NCI-H345 (cell line): ENCODE data around the gene FAM110C.
"Not testable (repeated sequence)": the region's sequence is repeated elsewhere in the genome, so short reads cannot be mapped to it uniquely, and the experiment has no call there.

ENCODE experiments used
- DNase-seq: peaks from one replicate; lab custom pipeline; 2025; lab: John Stamatoyannopoulos, UW

Gene FAM110C

DNA sequence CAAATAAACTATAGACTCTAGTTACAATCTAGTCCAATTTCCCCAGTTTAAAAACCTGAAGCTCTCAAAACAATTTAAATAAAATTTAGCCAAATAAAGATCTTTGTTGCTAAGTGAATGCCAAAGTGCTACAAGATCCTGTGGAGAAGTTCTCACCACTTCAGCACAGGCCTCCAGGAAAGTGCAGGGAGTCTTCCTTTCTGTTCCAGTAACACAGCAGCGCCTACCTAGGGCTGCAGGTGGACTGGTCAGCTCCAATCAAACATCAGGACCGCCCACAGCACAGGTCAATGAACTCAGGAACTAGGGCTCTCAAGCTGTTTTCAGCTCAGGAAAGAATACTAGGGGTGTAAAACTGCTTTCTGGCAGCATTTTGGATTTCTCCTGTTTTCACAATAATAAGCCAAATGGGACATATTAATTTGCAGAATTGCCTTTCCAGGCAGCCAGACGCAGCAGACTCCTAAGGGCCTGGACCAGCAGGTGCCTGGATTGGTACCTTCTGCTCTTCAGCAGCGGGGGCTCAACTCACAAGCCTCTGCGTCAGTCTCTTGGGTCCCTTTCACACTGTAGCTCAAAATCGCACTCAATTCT is 1.5 kb downstream of the FAM110C start:
- peak; percentile 44 for DNase-seq

DNA sequence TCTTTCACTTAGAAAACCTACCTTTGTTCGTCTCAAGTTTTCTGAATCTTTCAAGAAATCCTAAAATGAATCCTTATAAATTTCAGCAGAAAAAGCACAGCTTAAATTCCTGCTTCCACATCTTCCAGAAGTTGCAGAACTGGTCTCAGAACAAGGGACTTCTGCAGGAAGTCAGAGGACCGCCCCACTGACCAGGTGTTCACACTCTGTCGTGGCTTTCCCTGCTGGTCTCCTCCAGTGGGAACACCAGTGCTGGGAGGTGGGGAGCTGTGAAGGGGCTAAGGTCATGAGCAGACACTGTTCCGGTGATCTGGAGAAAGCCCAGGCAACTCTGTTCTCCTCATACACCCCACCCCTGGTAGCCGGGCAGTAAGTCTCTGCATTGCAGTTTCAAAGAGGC is 3.5 kb downstream of the FAM110C start:
- DNase-seq: no peak

DNA sequence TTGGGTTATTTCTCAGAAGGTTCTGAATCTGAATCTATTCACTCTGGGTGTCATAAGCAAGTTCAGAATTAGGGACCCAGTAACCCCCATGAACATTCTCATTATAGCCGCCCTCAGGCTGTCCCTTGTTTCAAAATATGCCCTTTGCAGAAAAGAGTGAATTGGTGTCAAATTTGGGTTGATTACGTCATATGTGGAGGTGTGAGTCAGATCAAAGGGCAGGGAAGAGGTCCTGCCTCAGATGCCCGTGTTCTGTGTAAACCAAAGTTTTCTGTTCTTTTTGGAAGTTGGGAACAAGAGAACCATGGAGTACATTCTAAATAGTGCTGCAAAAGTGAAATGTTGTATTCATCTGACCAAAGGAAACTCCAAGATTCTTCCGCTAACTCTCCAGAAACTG is 5.8 kb downstream of the FAM110C start:
- no peak for DNase-seq

DNA sequence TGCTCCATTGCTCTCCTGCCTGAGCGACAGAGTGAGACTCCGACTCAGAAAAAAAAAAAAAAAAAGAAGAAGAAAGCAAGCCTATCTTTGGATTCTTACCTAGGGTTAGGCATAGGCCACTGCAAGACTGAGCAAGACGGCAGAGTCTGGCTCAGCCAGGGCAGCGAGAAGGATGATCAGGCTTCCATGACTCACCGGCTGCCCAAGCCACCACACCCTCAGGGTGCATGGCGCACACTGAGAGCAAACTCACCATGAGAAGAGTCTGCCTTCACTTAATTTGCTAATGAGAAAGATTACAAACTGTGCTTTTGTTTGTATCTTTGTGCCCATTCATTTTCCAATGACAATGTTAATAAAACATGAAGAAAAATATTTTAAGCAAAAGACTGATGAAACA is 8.2 kb downstream of the FAM110C start:
- DNase-seq: no peak

DNA sequence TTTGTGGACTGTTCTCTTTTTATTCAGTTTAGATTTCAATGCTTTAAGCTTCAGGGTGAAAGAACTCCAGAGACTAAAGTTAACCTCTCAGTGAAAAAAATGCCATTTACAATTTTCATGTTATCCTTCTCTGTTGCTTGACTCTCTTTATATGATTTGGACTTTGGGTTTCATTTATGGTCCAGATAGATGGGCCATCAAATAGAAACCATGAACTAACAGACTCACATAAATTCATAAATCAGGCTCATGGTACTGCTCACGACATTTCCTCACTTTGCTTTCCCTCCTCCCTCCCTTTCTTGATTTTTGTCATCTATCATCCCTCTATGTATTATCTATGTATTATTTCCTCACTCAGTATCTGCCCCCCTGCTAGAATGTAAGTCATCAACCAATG is 10.0 kb downstream of the FAM110C start:
- DNase-seq: no peak

DNA sequence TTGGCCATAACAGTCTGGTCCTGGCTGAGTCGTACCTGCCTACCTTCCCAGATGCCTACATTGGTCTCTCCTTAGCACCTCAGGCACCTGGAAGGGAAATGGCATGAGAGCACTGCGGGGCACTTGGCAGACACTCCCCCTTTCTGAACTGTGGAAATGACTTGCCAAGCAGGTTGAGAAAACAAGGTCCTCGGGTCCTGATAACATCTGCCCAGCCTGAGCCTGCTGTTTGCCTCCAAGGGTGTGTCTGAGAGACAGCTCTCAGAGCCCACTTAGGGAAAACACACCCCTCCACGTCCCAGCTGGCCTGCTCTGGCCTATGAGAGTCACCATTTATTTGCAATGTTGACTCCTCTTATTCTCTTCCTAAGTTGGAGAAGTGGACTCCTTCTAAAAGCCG is 10.5 kb downstream of the FAM110C start:
- DNase-seq: peak; percentile 82

DNA sequence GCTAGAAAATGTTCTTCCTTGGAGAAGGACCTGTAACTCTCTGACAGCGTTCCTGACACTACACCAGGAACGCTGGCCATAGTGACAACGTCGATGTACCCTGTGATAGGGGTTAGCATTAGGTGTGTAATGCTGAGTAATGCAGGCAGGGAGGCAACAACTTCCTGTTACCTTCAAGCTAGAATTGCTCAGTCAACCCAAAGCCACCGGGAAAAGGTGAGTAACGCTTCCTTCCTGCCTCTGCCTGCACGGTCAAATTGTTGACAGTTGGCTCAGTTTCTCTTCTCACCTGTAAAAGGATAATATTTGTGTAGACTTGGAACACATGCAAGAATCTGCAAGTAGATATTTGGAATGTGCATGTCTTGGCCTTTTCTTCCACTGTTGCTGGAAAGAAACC is 12.7 kb downstream of the FAM110C start:
- no peak for DNase-seq

DNA sequence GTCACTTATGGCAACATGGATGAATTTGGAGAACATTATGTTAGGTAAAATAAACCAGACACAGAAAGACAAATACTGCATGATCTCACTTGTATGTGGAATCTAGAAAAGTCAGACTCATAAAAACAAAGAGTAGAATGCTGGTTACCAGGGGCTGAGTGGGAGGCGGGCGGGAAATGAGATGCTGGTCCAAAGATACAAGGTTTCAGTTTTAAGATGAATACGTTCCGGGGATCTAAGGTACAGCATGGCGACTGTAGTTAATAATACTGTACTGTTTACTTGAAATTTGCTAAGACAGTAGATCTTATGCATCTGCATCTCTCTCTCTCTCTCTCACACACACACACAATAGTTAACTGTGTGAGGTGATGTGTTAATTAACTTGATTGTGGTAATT is 14.2 kb downstream of the FAM110C start:
- DNase-seq: no peak

DNA sequence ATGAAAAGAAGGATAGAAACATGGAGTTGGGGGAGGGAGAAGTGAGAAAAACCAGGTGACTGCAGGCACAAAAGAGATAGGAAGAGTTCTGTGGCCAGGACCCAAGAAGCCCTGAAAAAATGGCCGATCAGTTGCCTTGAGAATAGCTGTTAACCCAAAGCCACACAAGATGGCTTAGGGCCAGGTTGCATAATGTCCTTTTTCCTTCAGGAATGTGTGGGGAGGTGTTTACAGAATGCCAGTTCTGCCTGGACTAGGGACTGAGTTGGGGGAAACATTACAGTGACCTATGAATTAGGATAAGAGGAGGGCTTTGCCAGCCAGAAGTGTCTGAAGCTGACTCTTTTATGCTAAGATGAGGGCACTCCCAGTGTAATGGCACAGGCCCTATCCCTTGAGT is 17.1 kb downstream of the FAM110C start:
- DNase-seq: no peak

DNA sequence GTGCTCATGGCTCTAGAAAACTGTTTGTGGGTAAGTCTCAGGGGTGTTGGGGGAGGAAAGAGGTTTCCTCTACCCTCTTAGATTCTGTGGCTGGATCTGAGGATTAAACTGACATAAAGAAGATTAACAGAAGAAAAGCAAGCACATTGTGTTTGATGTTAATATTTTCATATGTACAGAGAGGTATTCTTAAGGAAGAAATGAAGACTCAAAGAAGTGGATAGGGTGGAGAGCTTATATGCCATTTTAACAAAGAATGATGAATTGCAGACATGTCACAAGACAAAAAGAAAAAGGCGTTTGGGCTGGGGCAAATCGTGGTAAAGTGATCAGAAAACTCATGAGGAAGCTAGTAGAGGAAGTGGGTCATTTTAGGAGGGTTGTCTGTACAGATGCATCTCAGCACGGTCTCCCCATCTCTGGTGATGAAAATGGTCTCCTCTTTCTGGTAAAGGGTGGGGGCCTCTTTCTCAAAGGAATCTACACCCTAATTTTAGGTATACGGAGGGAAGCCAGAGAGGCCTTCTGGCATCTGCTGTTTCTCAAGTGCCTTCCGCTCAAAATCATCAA is 17.8 kb downstream of the FAM110C start:
- no peak for DNase-seq

DNA sequence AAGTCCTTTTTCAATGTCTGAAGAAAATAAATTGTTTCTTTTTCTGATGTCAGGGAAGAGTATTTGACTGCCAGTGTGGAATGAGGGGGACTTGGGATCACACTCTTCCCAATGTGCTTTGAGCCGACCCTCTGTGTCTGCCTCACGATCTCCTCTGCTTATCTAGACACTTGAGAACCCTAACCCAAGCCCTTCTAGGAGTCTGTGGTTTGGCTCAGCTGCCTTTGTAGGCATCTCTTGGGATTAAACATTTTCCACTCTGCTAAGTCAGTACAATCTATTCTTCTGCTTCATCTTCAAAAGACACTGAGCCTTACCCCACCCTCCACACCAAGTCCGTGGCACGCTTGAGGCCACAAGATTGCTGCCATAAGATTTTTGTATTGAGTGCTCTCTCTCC is 19.4 kb downstream of the FAM110C start:
- no peak for DNase-seq

DNA sequence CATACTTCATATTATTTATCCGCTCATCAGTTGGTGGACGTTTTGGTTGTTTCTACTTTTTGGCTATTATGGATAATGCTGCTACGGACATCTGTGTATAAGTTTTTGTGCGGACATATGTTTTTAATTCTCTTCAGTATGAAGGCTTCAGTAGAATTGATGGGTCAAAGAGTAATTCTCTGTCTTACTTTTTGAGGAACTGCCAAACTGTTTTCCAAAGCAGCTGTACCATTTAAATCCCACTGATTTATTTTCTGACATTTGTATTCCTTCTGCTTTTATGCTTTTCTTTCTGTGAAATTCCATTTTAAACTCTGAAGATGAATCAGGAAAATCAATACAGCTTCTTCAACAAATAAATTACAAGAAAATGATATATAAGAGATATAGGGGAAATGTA is 20.8 kb downstream of the FAM110C start:
- no peak for DNase-seq

DNA sequence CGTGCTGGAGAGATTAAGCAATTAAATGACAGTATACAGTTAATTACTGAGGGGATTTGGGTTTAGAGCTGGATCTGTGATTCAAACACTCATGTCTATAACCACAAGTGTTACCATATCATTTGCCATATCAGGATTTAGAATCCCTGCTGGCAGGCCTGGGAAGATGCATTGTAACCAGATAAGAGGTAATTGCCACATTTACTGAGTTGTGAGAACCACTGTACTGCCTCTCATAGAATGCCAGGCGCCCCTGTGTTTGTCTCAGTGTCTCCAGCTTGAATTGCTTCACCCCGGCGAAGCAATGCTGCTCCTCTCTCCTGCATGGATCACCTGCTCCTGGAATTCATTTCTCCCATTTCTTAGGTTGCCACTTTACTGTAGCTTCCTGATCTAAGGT is 21.7 kb downstream of the FAM110C start:
- DNase-seq: not testable (repeated sequence)

DNA sequence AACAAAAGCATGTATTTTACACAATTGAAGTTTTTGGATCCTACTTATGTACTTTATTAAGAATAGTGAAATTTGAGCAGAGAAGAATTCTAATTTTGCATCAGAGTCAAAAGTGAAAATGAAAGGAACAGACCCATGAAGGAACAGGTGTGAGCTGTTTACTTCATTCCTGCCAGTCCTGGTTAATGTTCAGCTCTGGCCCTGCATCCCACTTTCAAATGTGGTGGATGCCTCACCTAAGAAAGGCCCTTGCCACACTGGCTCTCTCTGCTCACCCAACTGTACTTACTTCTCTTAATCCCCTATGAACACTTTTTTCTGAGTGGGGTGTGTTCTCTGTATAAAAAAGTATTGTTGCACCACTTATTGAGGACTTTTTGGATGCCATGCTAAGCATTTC is 22.2 kb downstream of the FAM110C start:
- DNase-seq: no peak

DNA sequence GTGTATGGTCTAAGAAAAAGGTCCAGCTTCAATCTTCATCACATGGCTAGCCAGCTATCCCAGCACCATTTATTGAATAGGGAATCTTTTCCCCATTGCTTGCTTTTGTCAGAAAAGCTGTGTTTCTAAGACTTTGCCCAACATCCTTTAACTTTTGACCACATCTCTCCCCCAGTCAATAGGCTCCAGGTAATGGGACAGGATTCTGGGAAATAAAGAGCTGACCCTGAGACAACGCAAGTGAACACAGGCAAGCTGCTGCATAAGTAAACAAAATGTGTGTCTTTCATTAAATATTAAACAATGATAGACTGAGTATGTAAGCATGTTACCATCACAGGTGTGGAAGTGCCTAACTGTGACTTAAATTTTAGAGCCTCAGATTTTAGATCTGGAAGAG is 23.0 kb downstream of the FAM110C start:
- DNase-seq: no peak

DNA sequence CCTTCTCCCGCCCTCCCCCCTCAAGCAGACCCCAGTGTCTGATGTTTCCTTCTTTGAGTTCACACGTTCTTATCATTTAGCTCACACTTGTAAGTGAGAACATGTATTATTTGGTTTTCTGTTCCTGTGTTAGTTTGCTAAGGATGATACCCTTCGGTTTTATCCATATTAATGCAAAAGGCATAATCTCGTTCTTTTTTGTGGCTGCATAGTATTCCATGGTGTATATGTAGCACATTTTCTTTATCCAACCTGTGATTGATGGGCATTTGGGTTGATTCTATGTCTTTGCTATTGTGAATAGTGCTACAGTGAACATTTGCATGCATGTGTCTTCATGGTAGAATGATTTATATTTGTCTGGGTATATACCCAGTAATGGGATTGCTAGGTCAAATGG is 24.1 kb downstream of the FAM110C start:
- not testable (repeated sequence) for DNase-seq

DNA sequence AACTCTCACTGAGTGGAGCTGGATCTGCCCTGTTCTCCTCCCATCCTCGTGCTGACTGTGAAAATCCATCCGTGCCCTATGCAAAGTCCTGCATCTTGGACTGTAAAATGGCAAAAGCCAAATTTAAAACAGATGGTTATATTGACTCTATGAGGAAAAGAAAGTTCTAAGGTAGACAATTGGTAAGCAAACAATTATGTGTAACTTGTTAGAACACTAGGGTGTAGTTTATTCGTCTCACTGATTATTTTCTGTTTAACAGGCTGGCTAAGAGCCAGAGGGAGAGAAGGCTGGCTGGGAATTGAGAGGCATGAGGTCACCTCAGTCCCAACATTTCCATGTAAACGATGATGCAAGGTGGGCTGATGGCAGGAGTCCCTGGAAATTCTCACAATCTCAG is 26.0 kb downstream of the FAM110C start:
- peak; percentile 75 for DNase-seq

DNA sequence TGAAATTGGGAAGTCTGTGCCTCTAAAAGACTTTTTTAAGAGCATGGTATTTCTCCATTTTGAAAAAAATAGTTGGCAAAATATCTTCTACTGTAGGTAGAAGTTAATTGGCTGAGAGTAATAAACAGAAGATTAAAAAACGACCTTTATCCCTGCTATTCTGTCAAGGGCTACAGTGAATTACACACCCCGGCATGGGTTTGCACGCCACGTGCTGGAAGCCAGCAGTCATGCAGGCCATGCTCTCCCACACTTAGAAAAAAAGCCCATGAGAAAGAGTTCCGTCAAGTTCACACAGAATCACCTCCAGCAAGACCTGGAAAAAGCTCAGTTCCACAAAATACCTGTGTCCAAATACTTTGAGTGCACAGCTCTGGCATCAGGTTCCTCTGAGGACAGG is 26.8 kb downstream of the FAM110C start:
- DNase-seq: no peak

DNA sequence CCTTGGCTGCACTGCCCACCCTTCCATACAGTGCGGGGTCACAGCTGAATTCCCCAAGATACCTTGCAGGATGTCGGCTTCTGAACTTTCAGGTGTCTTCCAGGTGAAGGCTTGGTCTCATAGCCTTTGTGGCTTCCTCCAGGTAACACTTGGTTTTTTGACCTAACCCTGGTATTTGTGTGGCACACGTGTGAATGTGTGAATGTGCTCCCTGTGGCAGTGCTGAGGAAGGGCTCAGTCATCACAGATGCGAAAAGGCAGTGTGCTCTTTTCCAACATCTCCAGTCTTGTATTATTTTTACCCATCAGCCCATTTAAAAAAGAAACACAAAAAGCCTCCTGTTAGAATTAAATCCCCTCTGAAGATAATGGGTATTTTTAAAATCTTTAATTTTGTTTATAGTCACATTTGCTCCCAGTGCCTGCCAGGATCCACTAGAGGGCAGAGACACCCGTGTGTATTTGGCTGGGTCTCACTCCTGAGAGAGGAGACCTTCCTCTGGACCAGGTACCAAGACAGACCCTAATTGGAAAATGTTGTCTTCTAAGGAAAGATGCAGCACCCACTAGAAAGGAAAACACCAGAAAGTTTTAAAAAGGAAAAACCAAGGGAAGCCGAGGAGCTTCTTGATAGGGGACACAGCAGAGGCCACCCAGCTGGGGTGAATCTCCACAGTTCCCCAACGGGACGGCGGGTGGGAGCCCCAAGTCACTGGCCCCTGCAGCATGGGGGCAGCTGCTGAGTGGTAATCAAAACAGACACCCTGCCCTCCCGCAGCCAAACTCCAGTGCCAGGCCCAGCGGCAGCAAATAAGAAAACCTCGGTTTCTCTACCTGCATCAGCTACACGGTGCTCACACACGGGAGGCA is 27.7 kb downstream of the FAM110C start:
- DNase-seq: peak; percentile 22

DNA sequence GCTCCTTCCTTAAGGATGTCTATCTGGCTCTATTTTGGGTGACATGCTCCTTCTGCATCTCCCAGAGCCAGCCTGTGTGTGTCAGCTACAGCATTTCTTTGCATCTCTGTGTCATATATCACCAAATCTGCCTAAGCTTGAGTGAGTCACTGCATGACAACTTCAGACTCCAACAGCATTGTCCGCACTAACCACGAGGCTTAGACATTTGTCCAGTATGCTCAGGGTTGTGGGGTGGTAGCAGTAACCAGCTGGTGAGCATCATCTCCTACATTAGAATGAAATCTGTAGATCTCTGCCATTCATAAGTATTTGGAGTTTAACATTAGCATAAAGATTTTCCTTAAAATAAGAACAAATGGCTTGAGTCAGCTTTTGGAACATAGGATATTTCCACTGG is 30.4 kb downstream of the FAM110C start:
- DNase-seq: not testable (repeated sequence)

DNA sequence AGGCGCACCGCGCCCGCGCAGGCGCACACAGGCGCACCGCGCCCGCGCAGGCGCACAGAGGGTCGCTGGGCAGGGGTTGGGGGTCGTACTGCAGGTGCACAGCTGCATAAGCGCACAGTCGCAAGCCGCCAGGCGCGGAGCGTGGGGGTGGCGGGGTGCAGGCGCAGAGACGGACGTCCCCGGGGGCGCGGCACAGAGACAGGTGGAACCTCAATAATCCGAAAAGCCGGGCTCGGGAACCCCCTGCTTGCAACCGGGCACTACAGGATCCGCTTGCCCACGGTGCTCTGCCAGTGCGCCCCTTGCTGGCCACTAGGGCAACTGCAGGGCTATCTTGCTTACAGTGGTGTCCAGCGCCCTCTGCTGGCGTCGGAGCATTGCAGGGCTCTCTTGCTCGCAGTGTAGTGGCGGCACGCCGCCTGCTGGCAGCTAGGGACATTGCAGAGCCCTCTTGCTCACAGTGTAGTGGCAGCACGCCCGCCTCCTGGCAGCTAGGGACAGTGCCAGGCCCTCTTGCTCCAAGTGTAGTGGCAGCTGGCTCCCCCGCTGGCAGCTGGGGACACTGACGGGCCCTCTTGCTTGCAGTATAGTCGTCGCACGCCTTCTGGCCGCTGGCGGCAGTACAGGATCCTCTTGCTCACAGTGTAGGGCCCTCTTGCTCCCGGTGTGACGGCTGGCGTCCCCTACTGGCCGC is 34.9 kb downstream of the FAM110C start:
- peak; percentile 25 for DNase-seq

DNA sequence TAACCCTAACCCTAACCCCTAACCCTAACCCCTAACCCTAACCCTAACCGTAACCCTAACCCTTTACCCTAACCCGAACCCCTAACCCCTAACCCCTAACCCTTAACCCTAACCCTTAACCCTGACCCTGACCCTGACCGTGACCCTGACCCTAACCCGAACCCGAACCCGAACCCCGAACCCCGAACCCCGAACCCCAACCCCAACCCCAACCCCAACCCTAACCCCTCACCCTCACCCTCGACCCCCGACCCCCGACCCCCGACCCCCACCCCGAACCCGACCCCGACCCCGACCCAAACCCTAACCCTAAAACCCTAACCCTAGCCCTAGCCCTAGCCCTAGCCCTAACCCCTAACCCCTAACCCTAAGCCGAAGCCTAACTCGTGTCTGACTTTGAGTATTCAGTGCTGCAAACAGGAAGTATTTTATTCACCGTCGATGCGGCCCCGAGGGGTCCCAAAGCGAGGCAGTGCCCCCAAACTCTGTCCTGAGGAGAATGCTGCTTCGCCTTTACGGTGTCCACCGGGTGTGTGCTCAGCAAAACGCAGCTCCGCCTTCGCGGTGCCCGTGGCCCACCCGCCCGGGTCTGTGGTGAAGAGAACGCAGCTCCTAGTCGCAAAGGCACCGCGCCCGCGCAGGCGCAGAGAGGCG is 36.0 kb downstream of the FAM110C start:
- no peak for DNase-seq
